RWPE1 (cell line): ENCODE measurements around the gene SUGCT.

ENCODE experiments used
- CTCF ChIA-PET: fragments of 350-600 bp; sonication (Branson Sonifier 250); formaldehyde crosslinking; extraction: SDS; loops from one replicate; lab custom pipeline; 2021; lab: Yijun Ruan, JAX
- POLR2A ChIA-PET: fragments of 400-600 bp; formaldehyde crosslinking; extraction: SDS; loops from one replicate; lab custom pipeline; 2020; ENCODE audit warnings: antibody characterized with exemption; ENCODE audit not compliant: low non-redundant PET; lab: Yijun Ruan, JAX
- DNase-seq: peaks from one replicate; pipeline ENCODE4 v3.0.0; 2012; ENCODE audit warnings: low spot score
- H3K27ac ChIP-seq: fragments of 450-650 bp; 2 replicates; pipeline ENCODE4 v1.5.1; 2017
- CTCF ChIP-seq: fragments of 450-650 bp; conservative IDR thresholded peaks from 2 replicates; pipeline ENCODE4 v1.5.1; 2017; ENCODE audit warnings: low read depth, mild to moderate bottlenecking

The SUGCT gene

GRCh38 chr7:40891232-40891631 lies 756.4 kb downstream of the SUGCT start:
- ChIA-PET CTCF (no interaction called here), POLR2A (no interaction called here)
- no peak for DNase-seq
- no peak for TF ChIP-seq CTCF
- no peak overlapping the region for H3K27ac ChIP-seq

DNA sequence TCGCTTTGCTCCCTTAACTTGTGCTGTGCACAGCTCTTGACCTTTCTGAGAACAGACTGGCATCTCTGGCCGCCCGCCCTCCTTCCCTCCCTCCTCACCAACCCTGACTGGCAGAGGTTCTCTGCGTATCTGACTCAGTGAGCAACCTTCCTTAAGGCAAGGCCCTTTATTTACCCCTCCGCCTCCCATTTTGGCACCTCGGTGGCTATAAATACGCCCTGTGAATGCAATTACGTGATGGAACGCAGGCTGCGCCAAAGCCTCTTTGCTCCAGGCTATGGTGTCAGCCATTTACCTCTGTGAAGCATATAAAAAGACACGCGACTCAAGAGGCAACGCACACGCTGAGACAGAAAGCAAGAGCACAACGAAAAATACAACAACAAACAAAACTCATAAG lies 764.3 kb downstream of the SUGCT start:
- ChIA-PET CTCF (no interaction called here), POLR2A (no interaction called here)
- H3K27ac ChIP-seq, result peak overlapping the region; percentile 40

GRCh38 chr7:40899636-40900507 lies 765.1 kb downstream of the SUGCT start:
- ChIA-PET POLR2A (no interaction called here), CTCF (interaction anchor here (0.7 kb wide), 3 partner anchors 51 to 281 kb away, joined by 3 to 8 read pairs (median 3); no protein-coding TSS in a partner anchor)
- H3K27ac ChIP-seq, result no peak overlapping the region
- no peak for TF ChIP-seq CTCF
- no peak for DNase-seq

More for the DNA sequence above, 764.3 kb downstream of the SUGCT start:
- no peak for TF ChIP-seq CTCF
- DNase-seq, result peak; percentile 46

GRCh38 chr7:40903872-40904271 lies 769.1 kb downstream of the SUGCT start:
- no peak for DNase-seq
- ChIA-PET POLR2A (no interaction called here), CTCF (interaction anchor here (0.6 kb wide), 1 partner anchor 527 kb away, joined by 3 read pairs; no protein-coding TSS in a partner anchor)
- H3K27ac ChIP-seq, result no peak overlapping the region
- TF ChIP-seq CTCF, result no peak

GRCh38 chr7:40907286-40907685 lies 772.5 kb downstream of the SUGCT start:
- no peak for DNase-seq
- POLR2A ChIA-PET, result no interaction called here
- no peak for TF ChIP-seq CTCF
- CTCF ChIA-PET, result no interaction called here
- H3K27ac ChIP-seq, result no peak overlapping the region

- CTCF ChIA-PET, result no interaction called here
- no peak overlapping the region for H3K27ac ChIP-seq
- no peak for DNase-seq
- POLR2A ChIA-PET, result no interaction called here
- no peak for TF ChIP-seq CTCF
Observed at GRCh38 chr7:40909346-40909980, 774.7 kb downstream of the SUGCT start.
